NCI-H748 (cell line): ENCODE data around the gene DIS3L2.
"Not testable (repeated sequence)": the region's sequence is repeated elsewhere in the genome, so short reads cannot be mapped to it uniquely, and the experiment has no call there.

ENCODE experiments used
- DNase-seq: peaks from one replicate; lab custom pipeline; 2025; ENCODE audit not compliant: unreplicated experiment; lab: John Stamatoyannopoulos, UW

Gene DIS3L2

GRCh38 chr2:232381204-232382031 is 419.9 kb downstream of the DIS3L2 start:
- not testable (repeated sequence) for DNase-seq

GRCh38 chr2:232382331-232383225 is 421.1 kb downstream of the DIS3L2 start:
- no peak for DNase-seq

GRCh38 chr2:232384466-232384865 is 423.0 kb downstream of the DIS3L2 start:
- no peak for DNase-seq

GRCh38 chr2:232385058-232385457 is 423.5 kb downstream of the DIS3L2 start:
- not testable (repeated sequence) for DNase-seq

- no peak for DNase-seq
Measured at GRCh38 chr2:232385660-232386489, 424.4 kb downstream of the DIS3L2 start.

- no peak for DNase-seq
Measured at GRCh38 chr2:232386490-232386739, 424.9 kb downstream of the DIS3L2 start.
